ENCODE data around the gene PLXNB3. TPM values are rescaled to one million over a fixed set of nuclear protein-coding genes. Genes with fewer than 3 reads are reported as not detected.

The PLXNB3 gene
- total RNA-seq, 2 donors from 2014 or later, result 40.8 to 52.2 TPM

DNA sequence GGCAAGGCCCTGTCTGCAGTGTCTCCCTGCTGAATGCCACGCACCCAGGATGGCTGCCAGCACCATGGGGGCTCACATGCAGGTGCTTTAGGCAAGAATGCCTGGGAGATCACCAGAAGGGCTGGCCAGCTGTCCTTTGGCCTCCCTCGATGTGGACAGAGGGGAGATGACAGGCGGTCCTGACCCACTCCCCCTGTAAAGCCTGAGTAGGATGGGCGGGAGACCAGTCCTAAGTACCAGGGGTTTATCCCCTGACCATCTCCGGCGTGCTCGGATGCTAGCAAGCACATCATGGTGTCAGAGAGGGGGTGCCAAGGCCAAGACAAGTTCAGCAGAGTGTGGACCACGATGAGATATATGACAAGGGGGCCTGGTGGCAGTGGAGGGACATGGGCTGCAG lies 61.0 kb downstream of the PLXNB3 start:
- no peak for DNase-seq (ENCODE audit: low spot score)
- no peak for TF ChIP-seq CTCF (IDR thresholded peaks at IDR 0.05)

More for the DNA sequence above, 61.0 kb downstream of the PLXNB3 start:
- H3K27ac ChIP-seq, result no peak overlapping the region
- no peaks in the 10 kb centered on the region for H3K36me3 ChIP-seq
- no peaks in the 10 kb centered on the region for H3K9me3 ChIP-seq
- H3K4me3 ChIP-seq, result no peak overlapping the region
- no peaks in the 10 kb centered on the region for H3K27me3 ChIP-seq (replicated peaks; ENCODE audit: insufficient read depth)
- no peak for ATAC-seq (ENCODE audit: insufficient number of reproducible peaks, low FRiP score, low read depth)
- peaks cover 0 to 6% of the 10 kb centered on the region in 2 donors for H3K4me1 ChIP-seq (ENCODE audit: control insufficient read depth in 1 of 2, low read depth in 2 of 2)

Other genes with a start within 250 kb of the PLXNB3 start
- under 1 TPM; 0.68 to 0.85 TPM for gene ATP2B3, start 246.6 kb upstream of the PLXNB3 start, total RNA-seq
- gene CCNQ, start 165.1 kb upstream of the PLXNB3 start, total RNA-seq, result 10 to 100 TPM; 27.2 to 36.3 TPM
- gene DUSP9, start 117.0 kb upstream of the PLXNB3 start, total RNA-seq, result not detected
- 1 to 10 TPM; 1.2 to 3.2 TPM for gene PNCK, start 90.4 kb upstream of the PLXNB3 start, total RNA-seq
- gene SLC6A8, start 76.3 kb upstream of the PLXNB3 start, total RNA-seq, result 10 to 100 TPM; 16.8 to 16.9 TPM
- 100 to 1,000 TPM in 1 of 2 donors, 10 to 100 TPM in 1; 82.7 to 104 TPM for gene BCAP31, start 39.9 kb upstream of the PLXNB3 start, total RNA-seq
- gene ABCD1, start 39.4 kb upstream of the PLXNB3 start, total RNA-seq, result 10 to 100 TPM; 24.3 to 40.6 TPM
- gene SRPK3, start 16.8 kb downstream of the PLXNB3 start, total RNA-seq, result 1 to 10 TPM; 4.9 to 9.5 TPM
- 10 to 100 TPM; 70.9 to 91.9 TPM for gene IDH3G, start 30.1 kb downstream of the PLXNB3 start, total RNA-seq
- 100 to 1,000 TPM; 103 to 299 TPM for gene SSR4, start 30.4 kb downstream of the PLXNB3 start, total RNA-seq
- gene PDZD4, start 66.3 kb downstream of the PLXNB3 start, total RNA-seq, result 10 to 100 TPM in 1 of 2 donors, 1 to 10 TPM in 1; 4.4 to 11.6 TPM
- 10 to 100 TPM in 1 of 2 donors, 1 to 10 TPM in 1; 1.1 to 18.3 TPM for gene L1CAM, start 121.9 kb downstream of the PLXNB3 start, total RNA-seq
- gene AVPR2, start 140.4 kb downstream of the PLXNB3 start, total RNA-seq, result not detected
- 10 to 100 TPM; 31.7 to 92.1 TPM for gene ARHGAP4, start 162.0 kb downstream of the PLXNB3 start, total RNA-seq
- 10 to 100 TPM; 60.1 to 66.4 TPM for gene NAA10, start 170.8 kb downstream of the PLXNB3 start, total RNA-seq
- 10 to 100 TPM; 11.2 to 21.4 TPM for gene RENBP, start 180.4 kb downstream of the PLXNB3 start, total RNA-seq
- 10 to 100 TPM; 51.6 to 58.9 TPM for gene HCFC1, start 207.6 kb downstream of the PLXNB3 start, total RNA-seq
- gene TMEM187, start 208.5 kb downstream of the PLXNB3 start, total RNA-seq, result 10 to 100 TPM in 1 of 2 donors, under 1 TPM in 1; 0.78 to 23.4 TPM